H9 (cell line): Measurements from ENCODE around the gene KCNMA1. TPM values are rescaled to one million over a fixed set of nuclear protein-coding genes. Genes with fewer than 3 reads are reported as not detected.

Experiments used
- DNase-seq: peaks from one replicate; pipeline ENCODE4 v3.0.0-alpha.2; 2017
- H2AFZ ChIP-seq: one replicate; pipeline ENCODE4 v1.6.1; 2013; ENCODE audit warnings: mild to moderate bottlenecking, low read length, control low read depth, moderate library complexity
- H2AK5ac ChIP-seq: 2 replicates; pipeline ENCODE4 v1.6.1; 2013; ENCODE audit warnings: low read length, control low read depth, mixed read lengths; ENCODE audit not compliant: insufficient read length
- H2BK120ac ChIP-seq: one replicate; pipeline ENCODE4 v1.6.1; 2013; ENCODE audit warnings: low read depth, mild to moderate bottlenecking, low read length, control low read depth, inconsistent platforms; ENCODE audit not compliant: poor library complexity, severe bottlenecking
- H2BK12ac ChIP-seq: 2 replicates; pipeline ENCODE4 v1.6.1; 2013; ENCODE audit warnings: low read length, control low read depth, mixed read lengths, low read depth; ENCODE audit not compliant: insufficient read length
- H2BK15ac ChIP-seq: 2 replicates; pipeline ENCODE4 v1.6.1; 2013; ENCODE audit warnings: low read depth, low read length, control low read depth
- H2BK20ac ChIP-seq: one replicate; pipeline ENCODE4 v1.6.1; 2013; ENCODE audit warnings: low read depth, mild to moderate bottlenecking, low read length, control low read depth, inconsistent platforms; ENCODE audit not compliant: poor library complexity, severe bottlenecking
- H2BK5ac ChIP-seq: 2 replicates; pipeline ENCODE4 v1.6.1; 2013; ENCODE audit warnings: low read length, control low read depth, mixed read lengths; ENCODE audit not compliant: insufficient read length
- H3K14ac ChIP-seq: 2 replicates; pipeline ENCODE4 v1.6.1; 2013; ENCODE audit warnings: low read length, control low read depth; ENCODE audit not compliant: insufficient read depth
- H3K18ac ChIP-seq: 2 replicates; pipeline ENCODE4 v1.6.1; 2013; ENCODE audit warnings: low read depth, mild to moderate bottlenecking, mixed read lengths, low read length, control low read depth; ENCODE audit not compliant: insufficient read length
- H3K23ac ChIP-seq: 2 replicates; pipeline ENCODE4 v1.6.1; 2013; ENCODE audit warnings: low read length, control low read depth, mixed read lengths, low read depth; ENCODE audit not compliant: insufficient read length
- H3K23me2 ChIP-seq: 2 replicates; pipeline ENCODE4 v1.6.1; 2013; ENCODE audit warnings: low read depth, mild to moderate bottlenecking, mixed read lengths, low read length, control low read depth; ENCODE audit not compliant: insufficient read length, poor library complexity, severe bottlenecking
- H3K27ac ChIP-seq: 2 replicates; pipeline ENCODE4 v1.5.1; 2013; ENCODE audit warnings: low read length, control low read depth, mixed read lengths, low read depth; ENCODE audit not compliant: insufficient read length
- H3K27me3 ChIP-seq: 2 replicates; pipeline ENCODE4 v1.6.1; 2013; ENCODE audit warnings: low read length, control low read depth, inconsistent platforms; ENCODE audit not compliant: insufficient read depth
- H3K4ac ChIP-seq: 2 replicates; pipeline ENCODE4 v1.6.1; 2013; ENCODE audit warnings: low read depth, mild to moderate bottlenecking, control low read depth, inconsistent platforms, low read length, moderate library complexity
- H3K4me1 ChIP-seq: 2 replicates; pipeline ENCODE4 v1.6.1; 2013; ENCODE audit warnings: low read length, control low read depth, inconsistent platforms; ENCODE audit not compliant: insufficient read depth
- H3K4me2 ChIP-seq: 2 replicates; pipeline ENCODE4 v1.6.1; 2013; ENCODE audit warnings: low read length, control low read depth, mixed read lengths; ENCODE audit not compliant: insufficient read length, insufficient read depth
- H3K56ac ChIP-seq: 2 replicates; pipeline ENCODE4 v1.6.1; 2013; ENCODE audit warnings: low read depth, mild to moderate bottlenecking, mixed read lengths, low read length, control low read depth; ENCODE audit not compliant: insufficient read length
- H3K79me1 ChIP-seq: 2 replicates; pipeline ENCODE4 v1.6.1; 2013; ENCODE audit warnings: low read depth, mild to moderate bottlenecking, moderate library complexity, low read length, control low read depth, inconsistent platforms; ENCODE audit not compliant: insufficient read depth, poor library complexity, severe bottlenecking
- H3K79me2 ChIP-seq: 2 replicates; pipeline ENCODE4 v1.6.1; 2013; ENCODE audit warnings: low read length, control low read depth, inconsistent platforms; ENCODE audit not compliant: insufficient read depth
- H3K9ac ChIP-seq: 2 replicates; pipeline ENCODE4 v1.6.1; 2013; ENCODE audit warnings: low read length, control low read depth, mixed read lengths; ENCODE audit not compliant: insufficient read length; ENCODE audit errors: extremely low read depth
- H3K9me3 ChIP-seq: one replicate; pipeline ENCODE4 v1.6.1; 2013; ENCODE audit warnings: low read depth, low read length, inconsistent platforms; ENCODE audit not compliant: control insufficient read depth
- H3T11ph ChIP-seq: one replicate; pipeline ENCODE4 v1.6.1; 2013; ENCODE audit warnings: mild to moderate bottlenecking, low read length, control low read depth, inconsistent platforms
- H4K20me1 ChIP-seq: one replicate; pipeline ENCODE4 v1.6.1; 2013; ENCODE audit not compliant: control insufficient read depth, insufficient read length, insufficient read depth
- H4K5ac ChIP-seq: 2 replicates; pipeline ENCODE4 v1.6.1; 2013; ENCODE audit warnings: low read depth, mild to moderate bottlenecking, mixed read lengths, low read length, control low read depth; ENCODE audit not compliant: insufficient read length
- H4K8ac ChIP-seq: replicated peaks from 2 replicates; pipeline ENCODE4 v1.6.1; 2013; ENCODE audit warnings: low read length, control low read depth, mixed read lengths, low read depth; ENCODE audit not compliant: insufficient read length
- H4K91ac ChIP-seq: 2 replicates; pipeline ENCODE4 v1.6.1; 2013; ENCODE audit warnings: low read depth, mild to moderate bottlenecking, moderate library complexity, mixed read lengths, low read length, control low read depth; ENCODE audit not compliant: insufficient read length
- H3K27ac Mint-ChIP-seq, 3 experiments: 2 replicates in 2 of 3; 3 replicates in 1 of 3; pipeline ENCODE4 v1.8.0; 2020 to 2021; ENCODE audit warnings: mixed read lengths in 3 of 3, mild to moderate bottlenecking in 1 of 3, moderate library complexity in 1 of 3
- H3K27me3 Mint-ChIP-seq: 2 replicates; pipeline ENCODE4 v1.8.0; 2021; ENCODE audit warnings: low read depth, mild to moderate bottlenecking, moderate library complexity, mixed read lengths
- H3K36me3 Mint-ChIP-seq, 3 experiments: 2 replicates in 2 of 3; 3 replicates in 1 of 3; pipeline ENCODE4 v1.8.0; 2020 to 2021; ENCODE audit warnings: low read depth in 3 of 3, mixed read lengths in 3 of 3; ENCODE audit not compliant: insufficient read depth in 1 of 3
- H3K4me1 Mint-ChIP-seq, 2 experiments: 2 replicates each; pipeline ENCODE4 v1.8.0; 2020; ENCODE audit warnings: mixed read lengths in 2 of 2
- H3K4me3 Mint-ChIP-seq, 2 experiments: 2 replicates in 1 of 2; 3 replicates in 1 of 2; pipeline ENCODE4 v1.8.0; 2020 to 2021; ENCODE audit warnings: mild to moderate bottlenecking in 2 of 2, mixed read lengths in 2 of 2, moderate library complexity in 1 of 2
- H3K9me3 Mint-ChIP-seq, 2 experiments: 2 replicates in 1 of 2; 3 replicates in 1 of 2; pipeline ENCODE4 v1.8.0; 2020; ENCODE audit warnings: mild to moderate bottlenecking in 2 of 2, mixed read lengths in 2 of 2, moderate library complexity in 1 of 2
- WGBS: extraction: QIAGEN DNeasy Blood & Tissue Kit; methylation state at CpG from one replicate; pipeline ENCODE4 v1.1.7; 2013; ENCODE audit warnings: missing lambda C conversion rate, low lambda C conversion rate, mixed read lengths; ENCODE audit not compliant: insufficient read length; ENCODE audit errors: extremely low coverage; 5-methylcytosine and 5-hydroxymethylcytosine counted together
- total RNA-seq: library from RNA; stranded (reverse); gene quantifications from 2 replicates; pipeline ENCODE4 v1.2.1, GENCODE V29; 2021
- TF ChIP-seq, protein P1 (sequence below): fragments of 200-600 bp; sonication (generic); conservative IDR thresholded peaks from 3 replicates; pipeline ENCODE4 v1.8.0; 2021; ENCODE audit warnings: antibody characterized with exemption, mild to moderate bottlenecking

The KCNMA1 gene
- total RNA-seq, 1 experiment from 2014 or later, result 2.0 TPM

DNA sequence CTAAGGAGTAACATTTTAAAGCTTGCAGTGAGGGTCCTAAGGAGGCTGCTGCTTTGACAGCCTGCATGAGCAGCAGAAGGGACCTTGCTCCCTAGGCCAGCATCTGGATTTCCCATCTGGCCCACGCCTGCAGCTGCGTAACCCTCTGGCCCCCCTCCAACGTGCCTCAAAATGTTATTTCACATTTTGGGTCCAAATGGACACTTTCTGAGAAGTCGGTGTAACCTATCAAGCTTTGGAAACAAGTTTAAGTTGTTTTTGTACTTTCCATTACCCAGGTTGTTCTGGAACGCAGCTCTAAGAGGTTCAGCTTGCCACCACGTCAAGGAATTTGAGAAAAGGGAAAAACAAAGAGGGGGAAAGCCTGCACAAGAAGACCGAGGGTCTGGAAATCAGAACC is 338.3 kb downstream of the KCNMA1 start:
- Histone ChIP-seq H3K4me1 (no peaks in the 10 kb centered on the region), H2BK15ac (no peak overlapping the region), H3K9ac (no peak overlapping the region), H3K79me1 (no peaks in the 10 kb centered on the region), H3K4me2 (no peak overlapping the region), H2BK20ac (no peak overlapping the region), H3K27me3 (no peaks in the 10 kb centered on the region), H4K8ac (no peak overlapping the region), H3K79me2 (no peaks in the 10 kb centered on the region; the same call in 1 of the 2 replicates), H3K27ac (no peak overlapping the region), H3K18ac (no peak overlapping the region), H3T11ph (no peak overlapping the region), H4K5ac (no peak overlapping the region), H3K4ac (no peak overlapping the region), H4K91ac (no peak overlapping the region), H2AFZ (no peak overlapping the region), H3K14ac (no peak overlapping the region), H3K9me3 (no peaks in the 10 kb centered on the region), H2BK5ac (no peak overlapping the region), H3K23me2 (no peaks in the 10 kb centered on the region), H3K56ac (no peak overlapping the region), H2AK5ac (no peak overlapping the region), H2BK12ac (no peak overlapping the region), H2BK120ac (no peak overlapping the region), H4K20me1 (no peaks in the 10 kb centered on the region), H3K23ac (no peak overlapping the region)
- no peaks in the 10 kb centered on the region for H3K36me3 Mint-ChIP-seq
- no peak overlapping the region for H3K27ac Mint-ChIP-seq
- H3K9me3 Mint-ChIP-seq, result no peaks in the 10 kb centered on the region
- TF ChIP-seq, protein P1, sequence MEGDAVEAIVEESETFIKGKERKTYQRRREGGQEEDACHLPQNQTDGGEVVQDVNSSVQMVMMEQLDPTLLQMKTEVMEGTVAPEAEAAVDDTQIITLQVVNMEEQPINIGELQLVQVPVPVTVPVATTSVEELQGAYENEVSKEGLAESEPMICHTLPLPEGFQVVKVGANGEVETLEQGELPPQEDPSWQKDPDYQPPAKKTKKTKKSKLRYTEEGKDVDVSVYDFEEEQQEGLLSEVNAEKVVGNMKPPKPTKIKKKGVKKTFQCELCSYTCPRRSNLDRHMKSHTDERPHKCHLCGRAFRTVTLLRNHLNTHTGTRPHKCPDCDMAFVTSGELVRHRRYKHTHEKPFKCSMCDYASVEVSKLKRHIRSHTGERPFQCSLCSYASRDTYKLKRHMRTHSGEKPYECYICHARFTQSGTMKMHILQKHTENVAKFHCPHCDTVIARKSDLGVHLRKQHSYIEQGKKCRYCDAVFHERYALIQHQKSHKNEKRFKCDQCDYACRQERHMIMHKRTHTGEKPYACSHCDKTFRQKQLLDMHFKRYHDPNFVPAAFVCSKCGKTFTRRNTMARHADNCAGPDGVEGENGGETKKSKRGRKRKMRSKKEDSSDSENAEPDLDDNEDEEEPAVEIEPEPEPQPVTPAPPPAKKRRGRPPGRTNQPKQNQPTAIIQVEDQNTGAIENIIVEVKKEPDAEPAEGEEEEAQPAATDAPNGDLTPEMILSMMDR, result no peak
- no peaks in the 10 kb centered on the region; the same call in 1 of the 2 replicates for H3K27me3 Mint-ChIP-seq
- H3K4me3 Mint-ChIP-seq, result no peak overlapping the region
- DNase-seq, result no peak
- H3K4me1 Mint-ChIP-seq, result peaks cover 0 to 9% of the 10 kb centered on the region in 2 experiments; a peak in 2 of 4 replicates
- no CpG with 5 or more reads among the region's 7 CpGs for WGBS
